Measurements from ENCODE around the gene IFI27L1.

GRCh38 chr14:94037954-94038353 is 43.2 kb upstream of the IFI27L1 start:
- TF ChIP-seq CTCF (IDR thresholded peaks at IDR 0.05): no peak
- no peak for TF ChIP-seq POLR2A (IDR thresholded peaks at IDR 0.05)

All from lower leg skin (tissue), 3 donors.